Gastroesophageal sphincter (tissue), 3 donors: ENCODE measurements around the gene TAF7L.

Experiments used
- EP300 ChIP-seq: sonication (generic); formaldehyde crosslinking; IDR thresholded peaks from one replicate; pipeline ENCODE4 v1.6.1; 2017; ENCODE audit warnings: antibody characterized with exemption, mild to moderate bottlenecking
- POLR2A ChIP-seq, 2 donors: fragments of 450-650 bp; IDR thresholded peaks; one replicate each; pipeline ENCODE4 v1.6.1; 2017; ENCODE audit warnings: antibody characterized with exemption in 2 of 2, mild to moderate bottlenecking in 2 of 2, moderate library complexity in 1 of 2
- POLR2AphosphoS5 ChIP-seq: sonication (generic); formaldehyde crosslinking; IDR thresholded peaks from one replicate; pipeline ENCODE4 v1.6.1; 2017; ENCODE audit warnings: antibody characterized with exemption
- TF ChIP-seq, protein P1 (sequence below), 4 experiments: fragments of 200-600 bp in 2 of 4; fragments of 450-650 bp in 2 of 4; sonication (generic) in 1 of 4; IDR thresholded peaks; one replicate each; pipeline ENCODE4 v1.5.1; 2017 to 2019; ENCODE audit warnings: antibody characterized with exemption in 4 of 4, mild to moderate bottlenecking in 2 of 4, moderate library complexity in 2 of 4

DNA sequence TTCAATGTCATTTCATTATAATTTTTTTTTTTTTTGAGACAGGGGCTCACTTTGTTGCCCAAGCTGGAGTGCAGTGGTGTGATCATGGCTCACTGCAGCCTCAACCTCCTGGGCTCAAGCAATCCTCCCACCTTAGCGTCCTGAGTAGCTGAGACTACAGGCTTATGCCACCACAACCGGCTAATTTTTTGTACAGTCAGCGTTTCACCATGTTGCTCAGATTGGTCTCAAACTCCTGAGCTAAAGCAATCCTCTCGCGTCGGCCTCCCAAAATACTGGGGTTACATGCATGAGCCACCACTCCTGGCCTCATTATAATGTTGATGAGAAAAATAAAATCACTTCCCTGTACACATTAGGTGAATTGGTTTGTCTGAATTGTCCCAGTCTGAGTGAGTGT is 16.9 kb downstream of the TAF7L start:
- TF ChIP-seq, protein P1, sequence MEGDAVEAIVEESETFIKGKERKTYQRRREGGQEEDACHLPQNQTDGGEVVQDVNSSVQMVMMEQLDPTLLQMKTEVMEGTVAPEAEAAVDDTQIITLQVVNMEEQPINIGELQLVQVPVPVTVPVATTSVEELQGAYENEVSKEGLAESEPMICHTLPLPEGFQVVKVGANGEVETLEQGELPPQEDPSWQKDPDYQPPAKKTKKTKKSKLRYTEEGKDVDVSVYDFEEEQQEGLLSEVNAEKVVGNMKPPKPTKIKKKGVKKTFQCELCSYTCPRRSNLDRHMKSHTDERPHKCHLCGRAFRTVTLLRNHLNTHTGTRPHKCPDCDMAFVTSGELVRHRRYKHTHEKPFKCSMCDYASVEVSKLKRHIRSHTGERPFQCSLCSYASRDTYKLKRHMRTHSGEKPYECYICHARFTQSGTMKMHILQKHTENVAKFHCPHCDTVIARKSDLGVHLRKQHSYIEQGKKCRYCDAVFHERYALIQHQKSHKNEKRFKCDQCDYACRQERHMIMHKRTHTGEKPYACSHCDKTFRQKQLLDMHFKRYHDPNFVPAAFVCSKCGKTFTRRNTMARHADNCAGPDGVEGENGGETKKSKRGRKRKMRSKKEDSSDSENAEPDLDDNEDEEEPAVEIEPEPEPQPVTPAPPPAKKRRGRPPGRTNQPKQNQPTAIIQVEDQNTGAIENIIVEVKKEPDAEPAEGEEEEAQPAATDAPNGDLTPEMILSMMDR (IDR thresholded peaks at IDR 0.05) = no peak
- TF ChIP-seq POLR2A (IDR thresholded peaks at IDR 0.05) = no peak
- no peak for TF ChIP-seq POLR2AphosphoS5
- TF ChIP-seq EP300 = no peak
